Spleen (tissue), 11 donors: ENCODE results near the gene TSC22D2. TPM values are rescaled to one million over a fixed set of nuclear protein-coding genes. Genes with fewer than 3 reads are reported as not detected.

ENCODE experiments used
- DNase-seq: peaks from one replicate; pipeline ENCODE4 v3.0.0-alpha.2; 2020
- H3K27ac ChIP-seq, 8 donors: fragments of 200-600 bp; sonication (generic) in 7 of 8; 1 replicate in 4 of 8; 2 replicates in 4 of 8; pipeline versions ENCODE4 v1.5.0 to v1.8.0; 2016 to 2021; ENCODE audit warnings: inconsistent platforms in 4 of 8, mild to moderate bottlenecking in 4 of 8, moderate library complexity in 1 of 8
- H3K27me3 ChIP-seq, 7 donors: fragments of 200-600 bp; sonication (generic) in 6 of 7; replicated peaks in 1 of 7; 1 replicate in 4 of 7; 2 replicates in 3 of 7; pipeline versions ENCODE4 v1.5.0 to v1.8.0; 2016 to 2021; ENCODE audit warnings: inconsistent platforms in 3 of 7, mild to moderate bottlenecking in 1 of 7
- H3K36me3 ChIP-seq, 6 donors: fragments of 200-600 bp; sonication (generic) in 5 of 6; 1 replicate in 4 of 6; 2 replicates in 2 of 6; pipeline versions ENCODE4 v1.5.0 to v1.8.0; 2016 to 2021; ENCODE audit warnings: inconsistent platforms in 2 of 6
- H3K4me1 ChIP-seq, 6 donors: fragments of 200-600 bp; sonication (generic) in 5 of 6; 1 replicate in 3 of 6; 2 replicates in 3 of 6; pipeline versions ENCODE4 v1.5.0 to v1.8.0; 2016 to 2021; ENCODE audit warnings: inconsistent platforms in 3 of 6
- H3K4me3 ChIP-seq, 8 donors: fragments of 200-600 bp; sonication (generic) in 7 of 8; 1 replicate in 4 of 8; 2 replicates in 4 of 8; pipeline versions ENCODE4 v1.5.0 to v1.8.0; 2016 to 2021; ENCODE audit warnings: inconsistent platforms in 4 of 8, mild to moderate bottlenecking in 4 of 8, moderate library complexity in 2 of 8
- H3K9me3 ChIP-seq, 8 donors: fragments of 200-600 bp; sonication (generic) in 7 of 8; 1 replicate in 4 of 8; 2 replicates in 4 of 8; pipeline versions ENCODE4 v1.5.0 to v1.8.0; 2016 to 2021; ENCODE audit warnings: inconsistent platforms in 4 of 8
- POLR2A ChIP-seq, 3 donors: fragments of 450-650 bp; IDR thresholded peaks; one replicate each; pipeline ENCODE4 v1.5.1; 2017; ENCODE audit warnings: antibody characterized with exemption in 3 of 3, mild to moderate bottlenecking in 1 of 3
- POLR2AphosphoS5 ChIP-seq, 3 donors: sonication (generic); formaldehyde crosslinking; IDR thresholded peaks; one replicate each; pipeline ENCODE4 v1.5.1; 2017; ENCODE audit warnings: antibody characterized with exemption in 3 of 3
- WGBS, 5 donors: extraction: QIAGEN DNeasy Blood & Tissue Kit in 3 of 5; methylation state at CpG; one replicate each; pipeline versions ENCODE4 v1.1.5 to v1.1.7; 2013 to 2018; 5-methylcytosine and 5-hydroxymethylcytosine counted together
- intact Hi-C: fragments of 100-400 bp; cut with DNase I; formaldehyde crosslinking; loops from one replicate; pipeline ENCODE4 v1.15.0; 2023; ENCODE audit warnings: low total_unique reads
- polyA plus RNA-seq, 3 donors: library from polyadenylated mRNA; stranded (reverse); fragments of 200-250 nt; gene quantifications; one replicate each; pipeline ENCODE4 v1.2.1, GENCODE V29; 2013
- total RNA-seq, 7 donors: library from RNA; depleted of rRNA in 3 of 7; stranded (reverse); fragments of >200 nt in 3 of 7; fragmentation: NEBNext Ultra II Directional in 4 of 7; extraction: Animal tissue kit (Norgen Biotek cat#: 25700) in 4 of 7; gene quantifications; one replicate each; pipeline versions ENCODE4 v1.1.0 to v1.2.1, GENCODE V29; 2016 to 2021
- TF ChIP-seq, protein P1 (sequence below), 11 experiments: fragments of 200-600 bp in 7 of 11; fragments of 450-650 bp in 4 of 11; sonication (generic) in 4 of 11; IDR thresholded peaks in 8 of 11; conservative IDR thresholded peaks in 3 of 11; 1 replicate in 7 of 11; 2 replicates in 4 of 11; pipeline versions ENCODE4 v1.4.0 to v1.8.0; 2016 to 2021; ENCODE audit warnings: antibody characterized with exemption in 11 of 11, inconsistent platforms in 4 of 11, mild to moderate bottlenecking in 1 of 11
- donor health status: healthy with polysubstance abuse.
- donor health status: DM: no; HTN: no; CAD: no; lungs with moderate emphysema.
- donor health status: DM: no; HTN: no; CAD: no.
- donor health status: Bipolar disorder and iron deficiency.
- donor health status: healthy.
- donor health status: DM: no; HTN: no; CAD: no.
- donor health status: DM: yes; HTN: yes; CAD: no.

Gene TSC22D2
- total and polyA plus RNA-seq, 10 donors = 8.4 to 34.8 (median 26.2) TPM

DNA sequence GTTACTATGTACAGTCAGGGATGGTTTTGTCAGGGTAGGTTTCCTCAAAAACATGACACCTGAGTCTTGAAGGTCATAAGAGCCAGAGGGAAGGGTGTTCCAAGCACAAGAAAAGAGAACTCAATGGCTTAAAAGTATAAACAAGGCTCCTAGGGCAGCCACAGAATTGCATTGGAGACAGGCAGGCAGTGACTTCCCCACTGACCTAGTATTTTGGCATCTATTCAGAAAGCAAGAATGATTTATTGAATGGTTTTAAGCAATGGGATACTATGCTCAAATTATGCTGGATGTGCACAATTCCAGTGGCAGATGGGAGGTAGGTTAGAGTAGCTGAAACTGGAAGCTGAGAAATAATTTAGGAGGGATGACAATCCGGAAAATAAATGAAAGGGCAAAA is 54.0 kb downstream of the TSC22D2 start:
- H3K4me3 ChIP-seq = no peak overlapping the region
- H3K36me3 ChIP-seq = peaks cover 2 to 28% (median 16%) of the 10 kb centered on the region in 6 donors
- no peaks in the 10 kb centered on the region for H3K4me1 ChIP-seq
- intact Hi-C loops = no loop called here
- no peak overlapping the region for H3K27ac ChIP-seq
- no peaks in the 10 kb centered on the region for H3K27me3 ChIP-seq
- TF ChIP-seq POLR2A (IDR thresholded peaks at IDR 0.05) = no peak
- TF ChIP-seq POLR2AphosphoS5 (IDR thresholded peaks at IDR 0.05) = no peak
- TF ChIP-seq, protein P1, sequence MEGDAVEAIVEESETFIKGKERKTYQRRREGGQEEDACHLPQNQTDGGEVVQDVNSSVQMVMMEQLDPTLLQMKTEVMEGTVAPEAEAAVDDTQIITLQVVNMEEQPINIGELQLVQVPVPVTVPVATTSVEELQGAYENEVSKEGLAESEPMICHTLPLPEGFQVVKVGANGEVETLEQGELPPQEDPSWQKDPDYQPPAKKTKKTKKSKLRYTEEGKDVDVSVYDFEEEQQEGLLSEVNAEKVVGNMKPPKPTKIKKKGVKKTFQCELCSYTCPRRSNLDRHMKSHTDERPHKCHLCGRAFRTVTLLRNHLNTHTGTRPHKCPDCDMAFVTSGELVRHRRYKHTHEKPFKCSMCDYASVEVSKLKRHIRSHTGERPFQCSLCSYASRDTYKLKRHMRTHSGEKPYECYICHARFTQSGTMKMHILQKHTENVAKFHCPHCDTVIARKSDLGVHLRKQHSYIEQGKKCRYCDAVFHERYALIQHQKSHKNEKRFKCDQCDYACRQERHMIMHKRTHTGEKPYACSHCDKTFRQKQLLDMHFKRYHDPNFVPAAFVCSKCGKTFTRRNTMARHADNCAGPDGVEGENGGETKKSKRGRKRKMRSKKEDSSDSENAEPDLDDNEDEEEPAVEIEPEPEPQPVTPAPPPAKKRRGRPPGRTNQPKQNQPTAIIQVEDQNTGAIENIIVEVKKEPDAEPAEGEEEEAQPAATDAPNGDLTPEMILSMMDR (IDR thresholded peaks at IDR 0.05 in 8 of 11, conservative IDR thresholded peaks at IDR 0.05 in 3 of 11) = no peak
- no peaks in the 10 kb centered on the region for H3K9me3 ChIP-seq
- WGBS, 5 donors = 93 to 100% (median 96%) methylated on average over 1 of the region's 1 CpG
- no peak for DNase-seq

DNA sequence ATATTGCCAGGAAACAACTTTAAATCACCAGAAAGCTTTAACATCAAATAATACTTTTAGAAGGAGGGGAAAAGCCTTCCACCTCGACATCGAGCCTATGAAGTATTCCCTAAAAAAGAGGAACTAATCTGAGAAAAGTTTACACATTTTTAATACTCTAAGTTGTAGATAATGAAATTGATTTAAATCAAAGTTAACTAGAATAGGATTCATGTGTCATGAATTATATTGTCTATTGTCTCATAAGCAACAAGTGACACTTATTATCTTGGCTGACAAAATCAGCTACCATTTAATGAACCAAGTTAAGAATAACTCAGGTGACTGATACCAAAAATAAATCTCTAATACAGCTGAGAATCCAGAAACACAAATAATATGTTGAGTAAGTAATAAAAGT is 56.6 kb downstream of the TSC22D2 start:
- 82 to 97% (median 96%) methylated on average over 2 of the region's 2 CpGs for WGBS, 5 donors
- H3K27me3 ChIP-seq = no peaks in the 10 kb centered on the region
- H3K9me3 ChIP-seq = no peaks in the 10 kb centered on the region
- no peak overlapping the region for H3K27ac ChIP-seq
- H3K36me3 ChIP-seq = peaks cover 0 to 2% (median 0%) of the 10 kb centered on the region in 6 donors
- TF ChIP-seq POLR2A (IDR thresholded peaks at IDR 0.05) (no peak), POLR2AphosphoS5 (IDR thresholded peaks at IDR 0.05) (no peak)
- TF ChIP-seq, protein P1 (IDR thresholded peaks at IDR 0.05 in 8 of 11, conservative IDR thresholded peaks at IDR 0.05 in 3 of 11) = no peak
- H3K4me3 ChIP-seq = no peak overlapping the region
- no peak for DNase-seq
- intact Hi-C loops = no loop called here
- no peaks in the 10 kb centered on the region for H3K4me1 ChIP-seq

DNA sequence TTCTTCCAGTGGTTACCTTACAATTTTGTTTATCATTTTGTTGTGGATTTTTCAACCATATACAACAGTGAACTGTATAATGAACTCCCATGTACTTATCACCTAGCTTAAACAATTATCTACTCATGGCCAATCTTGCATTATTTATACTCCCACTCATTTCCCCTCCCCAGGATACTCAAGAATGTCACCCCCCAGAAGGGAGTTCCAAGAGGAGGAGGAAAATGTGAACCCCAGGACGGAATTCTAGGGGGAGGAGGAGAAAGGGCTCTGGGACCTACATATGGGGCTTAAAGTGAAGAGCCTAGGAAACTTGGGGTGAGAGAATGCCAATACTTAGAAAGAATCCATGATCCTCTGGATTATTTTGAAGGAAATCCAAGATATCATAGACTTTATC is 59.3 kb downstream of the TSC22D2 start:
- H3K27ac ChIP-seq = no peak overlapping the region
- no peaks in the 10 kb centered on the region for H3K27me3 ChIP-seq
- 83 to 98% (median 88%) methylated on average over 1 of the region's 1 CpG for WGBS, 5 donors
- no peaks in the 10 kb centered on the region for H3K36me3 ChIP-seq
- no peaks in the 10 kb centered on the region for H3K4me1 ChIP-seq
- no peak for DNase-seq
- no peaks in the 10 kb centered on the region for H3K9me3 ChIP-seq
- intact Hi-C loops = no loop called here
- TF ChIP-seq POLR2A (IDR thresholded peaks at IDR 0.05) (no peak), POLR2AphosphoS5 (IDR thresholded peaks at IDR 0.05) (no peak)
- TF ChIP-seq, protein P1 (IDR thresholded peaks at IDR 0.05 in 8 of 11, conservative IDR thresholded peaks at IDR 0.05 in 3 of 11) = no peak
- no peak overlapping the region for H3K4me3 ChIP-seq

DNA sequence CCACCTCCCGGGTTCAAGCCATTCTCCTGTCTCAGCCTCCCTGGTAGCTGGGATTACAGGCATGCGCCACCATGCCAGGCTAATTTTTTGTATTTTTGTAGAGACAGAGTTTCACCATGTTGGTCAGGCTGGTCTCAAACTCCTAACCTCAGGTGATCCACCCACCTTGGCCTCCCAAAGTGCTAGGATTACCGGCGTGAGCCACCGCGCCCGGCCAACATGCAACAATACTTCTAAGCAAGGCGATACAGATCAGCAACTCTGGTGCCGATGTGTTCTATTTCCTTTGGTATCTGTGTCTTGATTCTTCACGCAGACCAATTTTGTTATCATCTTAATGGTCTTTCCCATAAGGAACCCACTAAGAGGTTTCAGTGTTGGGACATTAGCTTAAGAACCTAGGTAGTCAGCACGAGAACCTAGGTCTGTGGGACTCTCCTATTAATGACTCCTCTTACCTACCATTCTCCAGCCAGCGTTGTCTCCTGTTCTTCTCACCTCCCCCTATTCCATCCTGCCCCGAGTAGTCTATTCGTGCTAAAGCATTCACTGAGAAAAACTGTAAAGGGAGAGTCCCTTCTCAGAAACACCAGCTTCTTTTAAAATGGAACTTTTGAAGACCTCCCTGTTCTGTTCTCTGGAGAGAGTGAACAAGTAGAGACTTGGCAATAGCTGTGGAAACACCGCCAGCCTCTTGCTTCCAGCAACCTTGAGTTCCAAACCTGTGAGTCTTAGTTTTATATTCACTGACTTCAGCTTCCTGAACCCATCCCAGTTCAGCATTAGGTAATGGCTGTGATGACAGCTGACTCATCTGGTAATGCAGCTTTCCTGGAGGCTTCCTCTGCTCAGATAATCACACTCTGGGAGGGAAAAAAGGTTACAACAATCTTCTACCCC is 61.2 kb downstream of the TSC22D2 start:
- no peaks in the 10 kb centered on the region for H3K36me3 ChIP-seq
- 88 to 96% (median 91%) methylated on average over 15 of the region's 15 CpGs for WGBS, 5 donors
- H3K9me3 ChIP-seq = peaks cover 0 to 6% (median 0%) of the 10 kb centered on the region in 8 donors
- H3K4me1 ChIP-seq = no peaks in the 10 kb centered on the region
- no peak for DNase-seq
- intact Hi-C loops = no loop called here
- no peak overlapping the region for H3K4me3 ChIP-seq
- no peak for TF ChIP-seq POLR2A (IDR thresholded peaks at IDR 0.05)
- TF ChIP-seq, protein P1 (IDR thresholded peaks at IDR 0.05 in 8 of 11, conservative IDR thresholded peaks at IDR 0.05 in 3 of 11) = no peak
- no peak for TF ChIP-seq POLR2AphosphoS5 (IDR thresholded peaks at IDR 0.05)
- no peaks in the 10 kb centered on the region for H3K27me3 ChIP-seq
- no peak overlapping the region for H3K27ac ChIP-seq
